Measurements from ENCODE around the gene ANKS1A. TPM values are rescaled to one million over a fixed set of nuclear protein-coding genes. Genes with fewer than 3 reads are reported as not detected.

ANKS1A gene
- total RNA-seq, 1 donor from 2014 or later, result 17.2 TPM

- H3K4me3 Mint-ChIP-seq (ENCODE audit: unreplicated experiment), result no peak overlapping the region
- no peaks in the 10 kb centered on the region for H3K9me3 Mint-ChIP-seq (ENCODE audit: low read depth)
- peaks cover 14% of the 10 kb centered on the region for H3K36me3 Mint-ChIP-seq (ENCODE audit: low read depth)
- DNase-seq (ENCODE audit: low spot score), result peak; percentile 68
- no peak for TF ChIP-seq CTCF (IDR thresholded peaks at IDR 0.05)
- H3K4me1 Mint-ChIP-seq (ENCODE audit: low read depth), result peaks cover 5% of the 10 kb centered on the region
- no peaks in the 10 kb centered on the region for H3K27me3 Mint-ChIP-seq (ENCODE audit: low read depth)
- H3K27ac Mint-ChIP-seq (ENCODE audit: unreplicated experiment), result no peak overlapping the region
Observed at GRCh38 chr6:35059596-35060345, 170.7 kb downstream of the ANKS1A start.

DNA sequence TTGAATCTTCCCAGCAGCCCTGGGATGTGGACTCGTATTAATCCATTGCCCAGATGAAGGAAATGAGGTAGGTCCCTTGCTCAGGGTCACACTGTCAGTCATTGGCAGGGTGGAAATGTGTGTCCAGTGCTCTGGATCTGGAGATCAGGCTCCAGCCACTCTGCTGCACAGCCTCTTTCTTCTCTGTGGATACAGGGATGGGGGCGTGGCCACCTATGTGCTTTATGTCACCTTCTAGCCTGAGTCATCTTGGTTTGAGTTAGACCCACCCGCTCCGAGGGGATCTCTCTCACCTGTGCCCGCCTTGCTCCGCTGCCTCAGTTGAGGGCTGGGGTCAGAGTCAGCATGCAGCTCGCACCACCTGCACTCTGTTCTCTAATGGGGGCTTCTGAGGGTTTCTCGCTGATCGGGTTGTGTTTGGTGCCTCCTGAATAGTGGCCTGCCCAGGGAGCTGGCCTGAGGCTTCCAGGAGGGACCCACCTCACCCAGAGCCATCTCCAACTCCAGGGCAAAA is 172.1 kb downstream of the ANKS1A start:
- peaks cover 5% of the 10 kb centered on the region for H3K4me1 Mint-ChIP-seq (ENCODE audit: low read depth)
- H3K27ac Mint-ChIP-seq (ENCODE audit: unreplicated experiment), result no peak overlapping the region
- DNase-seq (ENCODE audit: low spot score), result peak; percentile 65
- H3K36me3 Mint-ChIP-seq (ENCODE audit: low read depth), result peaks cover 17% of the 10 kb centered on the region
- H3K4me3 Mint-ChIP-seq (ENCODE audit: unreplicated experiment), result no peak overlapping the region
- no peak for TF ChIP-seq CTCF (IDR thresholded peaks at IDR 0.05)
- no peaks in the 10 kb centered on the region for H3K27me3 Mint-ChIP-seq (ENCODE audit: low read depth)
- no peaks in the 10 kb centered on the region for H3K9me3 Mint-ChIP-seq (ENCODE audit: low read depth)

DNA sequence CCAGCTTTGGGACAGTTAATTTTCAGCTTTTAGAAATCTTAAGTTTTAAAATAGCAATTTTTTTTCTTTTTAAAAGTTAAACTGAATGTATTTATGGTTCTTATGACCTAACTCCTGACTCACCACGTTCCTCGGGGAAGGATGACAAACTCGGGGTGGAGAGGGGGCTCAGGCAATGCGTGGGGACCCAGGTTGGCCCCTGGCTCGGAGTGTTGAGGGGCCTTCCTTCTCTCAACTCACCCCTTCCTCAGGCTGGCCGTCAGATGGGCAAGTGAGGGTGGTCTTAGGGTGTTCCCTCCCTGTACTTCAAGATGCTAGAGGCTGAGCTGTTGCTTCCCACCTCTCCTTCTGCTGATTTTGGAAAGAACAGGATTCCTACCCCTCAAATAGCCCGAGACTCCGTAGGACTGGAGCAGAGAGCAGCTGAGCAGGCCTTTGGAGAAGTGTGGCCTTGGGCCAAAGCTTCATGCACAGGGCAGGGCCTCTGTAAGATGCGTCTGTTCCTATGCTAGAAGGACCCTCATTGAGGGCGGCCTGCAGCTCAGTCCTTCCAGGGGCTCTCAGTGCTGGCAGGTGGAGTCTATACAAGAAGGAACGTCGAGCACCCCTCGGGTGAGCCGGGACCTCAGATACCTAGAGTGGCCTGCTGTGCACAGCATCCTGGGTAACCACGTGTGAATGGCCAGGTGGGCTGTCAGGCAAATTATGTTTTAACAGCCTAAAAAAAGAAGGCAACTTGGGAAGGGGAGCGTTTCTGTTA is 172.8 kb downstream of the ANKS1A start:
- Mint-ChIP-seq H3K27ac (ENCODE audit: unreplicated experiment) (no peak overlapping the region), H3K36me3 (ENCODE audit: low read depth) (peaks cover 18% of the 10 kb centered on the region), H3K27me3 (ENCODE audit: low read depth) (no peaks in the 10 kb centered on the region), H3K4me1 (ENCODE audit: low read depth) (peaks cover 5% of the 10 kb centered on the region), H3K4me3 (ENCODE audit: unreplicated experiment) (no peak overlapping the region), H3K9me3 (ENCODE audit: low read depth) (no peaks in the 10 kb centered on the region)
- DNase-seq (ENCODE audit: low spot score), result no peak
- TF ChIP-seq CTCF (IDR thresholded peaks at IDR 0.05), result no peak

GRCh38 chr6:35062676-35063574 is 173.9 kb downstream of the ANKS1A start:
- Mint-ChIP-seq H3K27ac (ENCODE audit: unreplicated experiment) (no peak overlapping the region), H3K4me3 (ENCODE audit: unreplicated experiment) (no peak overlapping the region), H3K27me3 (ENCODE audit: low read depth) (no peaks in the 10 kb centered on the region), H3K9me3 (ENCODE audit: low read depth) (no peaks in the 10 kb centered on the region), H3K36me3 (ENCODE audit: low read depth) (peaks cover 18% of the 10 kb centered on the region), H3K4me1 (ENCODE audit: low read depth) (peaks cover 5% of the 10 kb centered on the region)
- DNase-seq (ENCODE audit: low spot score), result no peak
- TF ChIP-seq CTCF (IDR thresholded peaks at IDR 0.05), result no peak

All from chondrocyte (in vitro differentiated cells).